Neural crest cell (in vitro differentiated cells): ENCODE measurements around the gene GNAZ. TPM values are rescaled to one million over a fixed set of nuclear protein-coding genes. Genes with fewer than 3 reads are reported as not detected.

ENCODE experiments used
- DNase-seq: peaks from one replicate; pipeline ENCODE4 v3.0.0; 2021; ENCODE audit warnings: low read depth, mixed read lengths, low spot score
- H3K27ac Mint-ChIP-seq: one replicate; pipeline ENCODE4 v1.8.0; 2021; ENCODE audit warnings: mild to moderate bottlenecking, mixed read lengths; ENCODE audit not compliant: unreplicated experiment
- H3K27me3 Mint-ChIP-seq: 2 replicates; pipeline ENCODE4 v1.8.0; 2021; ENCODE audit warnings: low read depth, mild to moderate bottlenecking, mixed read lengths
- H3K36me3 Mint-ChIP-seq: 2 replicates; pipeline ENCODE4 v1.8.0; 2021; ENCODE audit warnings: low read depth, mild to moderate bottlenecking, mixed read lengths
- H3K4me1 Mint-ChIP-seq: 2 replicates; pipeline ENCODE4 v1.8.0; 2021; ENCODE audit warnings: mixed read lengths
- H3K4me3 Mint-ChIP-seq: one replicate; pipeline ENCODE4 v1.8.0; 2021; ENCODE audit warnings: mild to moderate bottlenecking, mixed read lengths
- H3K9me3 Mint-ChIP-seq: 2 replicates; pipeline ENCODE4 v1.8.0; 2021; ENCODE audit warnings: mixed read lengths
- CTCF ChIP-seq: fragments of 200-600 bp; sonication (generic); conservative IDR thresholded peaks from 2 replicates; pipeline ENCODE4 v1.5.0; 2021; ENCODE audit warnings: antibody characterized with exemption, mild to moderate bottlenecking
- total RNA-seq: library from RNA; stranded (reverse); gene quantifications from 2 replicates; pipeline ENCODE4 v1.2.1, GENCODE V29; 2021

The GNAZ gene
- total RNA-seq, 1 donor from 2014 or later: 25.2 TPM

GRCh38 chr22:23062616-23063538, 7.4 kb upstream of the GNAZ start:
- Mint-ChIP-seq H3K4me3 (no peak overlapping the region), H3K27ac (peak overlapping the region; percentile 19), H3K9me3 (no peaks in the 10 kb centered on the region), H3K36me3 (no peaks in the 10 kb centered on the region), H3K27me3 (no peaks in the 10 kb centered on the region), H3K4me1 (peaks cover 4% of the 10 kb centered on the region)
- no peak for DNase-seq
- TF ChIP-seq CTCF: no peak

GRCh38 chr22:23063539-23064380, 6.6 kb upstream of the GNAZ start:
- DNase-seq: no peak
- Mint-ChIP-seq H3K4me1 (no peaks in the 10 kb centered on the region), H3K27me3 (no peaks in the 10 kb centered on the region), H3K9me3 (no peaks in the 10 kb centered on the region), H3K36me3 (no peaks in the 10 kb centered on the region), H3K27ac (no peak overlapping the region), H3K4me3 (no peak overlapping the region)
- TF ChIP-seq CTCF: no peak

- Mint-ChIP-seq H3K9me3 (no peaks in the 10 kb centered on the region), H3K4me3 (no peak overlapping the region), H3K27ac (peak overlapping the region; percentile 12), H3K27me3 (peaks cover 4% of the 10 kb centered on the region), H3K36me3 (no peaks in the 10 kb centered on the region), H3K4me1 (peaks cover 6% of the 10 kb centered on the region)
- TF ChIP-seq CTCF: no peak
- DNase-seq: no peak
Observed at GRCh38 chr22:23064381-23065068, 5.8 kb upstream of the GNAZ start.

- no peak overlapping the region for H3K4me3 Mint-ChIP-seq
- no peak overlapping the region for H3K27ac Mint-ChIP-seq
- H3K9me3 Mint-ChIP-seq: no peaks in the 10 kb centered on the region
- no peak for DNase-seq
- H3K36me3 Mint-ChIP-seq: no peaks in the 10 kb centered on the region
- peaks cover 9% of the 10 kb centered on the region for H3K4me1 Mint-ChIP-seq
- peaks cover 4% of the 10 kb centered on the region for H3K27me3 Mint-ChIP-seq
- no peak for TF ChIP-seq CTCF
Observed at GRCh38 chr22:23065069-23065451, 5.3 kb upstream of the GNAZ start.

- DNase-seq: no peak
- H3K4me3 Mint-ChIP-seq: peak overlapping the region; percentile 23
- peaks cover 4% of the 10 kb centered on the region for H3K27me3 Mint-ChIP-seq
- peaks cover 9% of the 10 kb centered on the region for H3K4me1 Mint-ChIP-seq
- no peak overlapping the region for H3K27ac Mint-ChIP-seq
- TF ChIP-seq CTCF: no peak
- H3K9me3 Mint-ChIP-seq: no peaks in the 10 kb centered on the region
- H3K36me3 Mint-ChIP-seq: no peaks in the 10 kb centered on the region
Observed at GRCh38 chr22:23065495-23066122, 4.7 kb upstream of the GNAZ start.
